HG03521 (cell line): ENCODE results near the gene GSG1L.

Experiments used
- ATAC-seq: cut with Tn5 transposase; IDR thresholded peaks from one replicate; pipeline ENCODE4 v1.9.1; 2021; ENCODE audit warnings: mild to moderate bottlenecking, moderate library complexity; ENCODE audit not compliant: unreplicated experiment

Gene GSG1L

GRCh38 chr16:27824786-27825185 lies 238.7 kb downstream of the GSG1L start:
- no peak for ATAC-seq

- ATAC-seq, result no peak
These were observed 239.5 kb downstream of the GSG1L start for GRCh38 chr16:27824006-27824405.

GRCh38 chr16:27823421-27823820 lies 240.1 kb downstream of the GSG1L start:
- no peak for ATAC-seq

GRCh38 chr16:27822996-27823395 lies 240.5 kb downstream of the GSG1L start:
- ATAC-seq, result no peak

GRCh38 chr16:27822529-27822928 lies 241.0 kb downstream of the GSG1L start:
- ATAC-seq, result no peak

GRCh38 chr16:27820646-27821345 lies 242.7 kb downstream of the GSG1L start:
- no peak for ATAC-seq

GRCh38 chr16:27819881-27820610 lies 243.5 kb downstream of the GSG1L start:
- no peak for ATAC-seq

GRCh38 chr16:27819356-27819755 lies 244.2 kb downstream of the GSG1L start:
- no peak for ATAC-seq

GRCh38 chr16:27818246-27818645 lies 245.3 kb downstream of the GSG1L start:
- ATAC-seq, result no peak

GRCh38 chr16:27817038-27817437 lies 246.5 kb downstream of the GSG1L start:
- ATAC-seq, result no peak

GRCh38 chr16:27816561-27816960 lies 247.0 kb downstream of the GSG1L start:
- no peak for ATAC-seq

- no peak for ATAC-seq
These were observed 249.9 kb downstream of the GSG1L start for GRCh38 chr16:27813591-27813990.

- no peak for ATAC-seq
These were observed 251.6 kb downstream of the GSG1L start for GRCh38 chr16:27811881-27812280.

- no peak for ATAC-seq
These were observed 256.5 kb downstream of the GSG1L start for GRCh38 chr16:27806986-27807385.

- ATAC-seq, result no peak
These were observed 257.1 kb downstream of the GSG1L start for GRCh38 chr16:27806388-27806787.

- ATAC-seq, result no peak
These were observed 257.6 kb downstream of the GSG1L start for GRCh38 chr16:27805828-27806351.

GRCh38 chr16:27803775-27804549 lies 259.6 kb downstream of the GSG1L start:
- no peak for ATAC-seq

GRCh38 chr16:27802664-27803439 lies 260.7 kb downstream of the GSG1L start:
- no peak for ATAC-seq

GRCh38 chr16:27801289-27801945 lies 262.1 kb downstream of the GSG1L start:
- ATAC-seq, result no peak

- ATAC-seq, result no peak
These were observed 262.7 kb downstream of the GSG1L start for GRCh38 chr16:27800817-27801216.
